Mesendoderm (in vitro differentiated cells): ENCODE measurements around the gene LKAAEAR1.
A peak's percentile ranks its signal among the peaks of the same experiment; 100 is the strongest.

Source experiments
- DNase-seq: peaks from one replicate; pipeline ENCODE4 v3.0.0; 2013
- H2AK5ac ChIP-seq: 2 replicates; pipeline ENCODE4 v1.6.1; 2013; ENCODE audit warnings: low read length, inconsistent platforms
- H2BK120ac ChIP-seq: 2 replicates; pipeline ENCODE4 v1.6.1; 2013; ENCODE audit warnings: low read depth, mild to moderate bottlenecking, low read length, moderate library complexity, mixed read lengths
- H2BK15ac ChIP-seq: replicated peaks from 2 replicates; pipeline ENCODE4 v1.6.1; 2013; ENCODE audit warnings: low read depth, mild to moderate bottlenecking, moderate library complexity
- H2BK5ac ChIP-seq: 2 replicates; pipeline ENCODE4 v1.6.1; 2013; ENCODE audit warnings: low read length, inconsistent platforms
- H3K18ac ChIP-seq: 2 replicates; pipeline ENCODE4 v1.6.1; 2013; ENCODE audit warnings: mild to moderate bottlenecking, low read length, mixed read lengths
- H3K23ac ChIP-seq: one replicate; pipeline ENCODE4 v1.6.1; 2013; ENCODE audit warnings: low read length
- H3K27ac ChIP-seq: 2 replicates; pipeline ENCODE4 v1.5.1; 2013; ENCODE audit warnings: low read depth, mild to moderate bottlenecking, inconsistent platforms, low read length, moderate library complexity
- H3K27me3 ChIP-seq: 2 replicates; pipeline ENCODE4 v1.6.1; 2013; ENCODE audit warnings: low read length, control low read depth, mild to moderate bottlenecking, inconsistent platforms; ENCODE audit not compliant: insufficient read depth, poor library complexity
- H3K36me3 ChIP-seq: 2 replicates; pipeline ENCODE4 v1.6.1; 2013; ENCODE audit warnings: low read length, inconsistent platforms; ENCODE audit not compliant: control insufficient read depth, insufficient read depth
- H3K4ac ChIP-seq: one replicate; pipeline ENCODE4 v1.6.1; 2013; ENCODE audit warnings: low read depth, mild to moderate bottlenecking, low read length, moderate library complexity
- H3K4me1 ChIP-seq: 2 replicates; pipeline ENCODE4 v1.6.1; 2013; ENCODE audit warnings: low read depth, low read length, inconsistent platforms; ENCODE audit not compliant: control insufficient read depth
- H3K4me2 ChIP-seq: 2 replicates; pipeline ENCODE4 v1.6.1; 2013; ENCODE audit warnings: low read length
- H3K4me3 ChIP-seq: 2 replicates; pipeline ENCODE4 v1.5.1; 2013; ENCODE audit warnings: mild to moderate bottlenecking, low read length
- H3K56ac ChIP-seq: one replicate; pipeline ENCODE4 v1.6.1; 2013; ENCODE audit warnings: low read length
- H3K79me1 ChIP-seq: 2 replicates; pipeline ENCODE4 v1.6.1; 2013; ENCODE audit warnings: low read length, inconsistent platforms
- H3K79me2 ChIP-seq: 2 replicates; pipeline ENCODE4 v1.6.1; 2013; ENCODE audit warnings: mild to moderate bottlenecking, low read length; ENCODE audit not compliant: control insufficient read depth, insufficient read depth
- H3K9ac ChIP-seq: 2 replicates; pipeline ENCODE4 v1.6.1; 2013; ENCODE audit warnings: low read length, inconsistent platforms
- H4K5ac ChIP-seq: one replicate; pipeline ENCODE4 v1.6.1; 2013; ENCODE audit warnings: low read length
- H4K8ac ChIP-seq: one replicate; pipeline ENCODE4 v1.6.1; 2013; ENCODE audit warnings: low read depth, mild to moderate bottlenecking, control low read depth, low read length, moderate library complexity
- WGBS: extraction: QIAGEN DNeasy Blood & Tissue Kit; methylation state at CpG from one replicate; pipeline ENCODE4 v1.1.7; 2013; ENCODE audit warnings: low lambda C conversion rate, missing lambda C conversion rate; ENCODE audit not compliant: insufficient coverage; ENCODE audit errors: extremely low coverage; 5-methylcytosine and 5-hydroxymethylcytosine counted together

The LKAAEAR1 gene

DNA sequence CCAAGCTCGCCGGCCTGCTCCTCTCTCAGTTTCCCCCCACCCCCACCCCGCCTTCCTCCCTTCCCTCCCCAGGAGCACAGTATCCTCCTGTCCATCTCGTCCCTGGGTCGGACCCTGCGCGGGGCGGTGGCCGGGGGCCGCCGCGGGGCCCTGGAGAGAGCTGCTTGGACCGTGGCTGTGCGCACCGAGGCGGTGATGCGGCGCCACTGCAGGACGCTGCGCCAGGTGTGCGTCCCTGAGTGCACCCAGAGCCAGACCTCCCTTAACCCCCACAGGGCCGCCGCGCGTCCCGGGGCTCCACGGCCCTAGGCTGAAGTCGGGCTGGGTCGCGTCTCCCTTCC lies 46.0 kb downstream of the LKAAEAR1 start:
- H2BK120ac ChIP-seq = no peak overlapping the region
- H3K4me2 ChIP-seq = peak overlapping the region; percentile 48
- H4K8ac ChIP-seq = no peak overlapping the region
- H3K4me1 ChIP-seq = peaks cover 2% of the 10 kb centered on the region
- H2AK5ac ChIP-seq = no peak overlapping the region
- no peaks in the 10 kb centered on the region for H3K79me1 ChIP-seq
- no CpG with 5 or more reads among the region's 30 CpGs for WGBS
- H3K4me3 ChIP-seq = no peak overlapping the region
- no peak for DNase-seq
- no peak overlapping the region for H3K27ac ChIP-seq
- peak overlapping the region; percentile 92 for H3K56ac ChIP-seq
- H3K36me3 ChIP-seq = peaks cover 2% of the 10 kb centered on the region
- H3K18ac ChIP-seq = no peak overlapping the region
- H3K27me3 ChIP-seq = peaks cover 10% of the 10 kb centered on the region
- H2BK5ac ChIP-seq = no peak overlapping the region
- H3K79me2 ChIP-seq = no peaks in the 10 kb centered on the region
- H3K23ac ChIP-seq = peak overlapping the region; percentile 45
- H3K9ac ChIP-seq = peak overlapping the region; percentile 69
- H4K5ac ChIP-seq = no peak overlapping the region
- H3K4ac ChIP-seq = no peak overlapping the region
- H2BK15ac ChIP-seq = no peak overlapping the region

DNA sequence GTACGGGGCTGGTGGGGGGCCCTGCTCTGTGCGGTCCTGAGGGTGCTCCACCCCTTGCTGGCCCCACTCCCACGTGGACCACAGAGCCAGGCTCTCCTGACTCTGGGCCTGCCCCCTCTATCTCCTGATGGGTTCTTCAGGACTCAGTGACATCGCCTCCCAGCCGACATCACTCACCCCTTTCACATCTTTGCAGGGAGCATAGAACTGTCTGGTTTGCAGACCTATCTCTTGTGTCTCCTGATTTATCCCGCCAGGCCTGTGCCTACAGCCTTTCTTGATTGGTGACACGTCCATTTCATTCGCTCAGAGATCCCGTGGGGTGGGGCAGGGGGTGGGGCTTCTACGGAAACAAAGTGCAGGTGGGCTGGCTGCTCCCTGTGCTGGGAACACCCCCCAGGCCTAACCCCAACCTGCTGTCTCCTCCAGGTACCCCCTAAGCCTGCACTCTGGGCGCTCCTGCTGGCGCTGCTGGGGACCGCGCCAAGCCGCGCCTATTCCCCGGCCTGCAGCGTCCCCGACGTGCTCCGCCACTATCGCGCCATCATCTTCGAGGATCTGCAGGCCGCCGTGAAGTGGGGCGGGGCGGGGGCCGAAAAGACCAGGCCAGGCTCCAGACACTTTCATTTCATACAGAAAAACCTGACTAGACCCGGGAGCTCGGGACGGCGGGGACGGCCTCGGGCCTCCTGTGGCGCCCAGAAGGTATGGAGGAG lies 46.5 kb downstream of the LKAAEAR1 start:
- H2AK5ac ChIP-seq = no peak overlapping the region
- H3K36me3 ChIP-seq = peaks cover 2% of the 10 kb centered on the region
- no CpG with 5 or more reads among the region's 36 CpGs for WGBS
- H2BK5ac ChIP-seq = no peak overlapping the region
- peak overlapping the region; percentile 40 for H3K4me2 ChIP-seq
- H3K23ac ChIP-seq = no peak overlapping the region
- H3K4me1 ChIP-seq = peaks cover 2% of the 10 kb centered on the region
- no peak overlapping the region for H3K27ac ChIP-seq
- H3K9ac ChIP-seq = no peak overlapping the region
- H3K4ac ChIP-seq = no peak overlapping the region
- peak; percentile 51 for DNase-seq
- H2BK15ac ChIP-seq = no peak overlapping the region
- H3K56ac ChIP-seq = no peak overlapping the region
- H3K18ac ChIP-seq = no peak overlapping the region
- H3K27me3 ChIP-seq = peaks cover 10% of the 10 kb centered on the region
- H3K4me3 ChIP-seq = no peak overlapping the region
- H3K79me2 ChIP-seq = no peaks in the 10 kb centered on the region
- H4K8ac ChIP-seq = no peak overlapping the region
- no peak overlapping the region for H4K5ac ChIP-seq
- H3K79me1 ChIP-seq = no peaks in the 10 kb centered on the region
- H2BK120ac ChIP-seq = no peak overlapping the region

GRCh38 chr20:64037199-64037497 lies 47.0 kb downstream of the LKAAEAR1 start:
- Histone ChIP-seq H2BK120ac (no peak overlapping the region), H3K4ac (no peak overlapping the region), H3K79me2 (no peaks in the 10 kb centered on the region), H3K36me3 (peaks cover 2% of the 10 kb centered on the region), H3K4me3 (no peak overlapping the region), H3K27me3 (peaks cover 7% of the 10 kb centered on the region), H3K18ac (no peak overlapping the region), H3K9ac (no peak overlapping the region), H3K27ac (no peak overlapping the region), H3K4me2 (no peak overlapping the region), H3K79me1 (no peaks in the 10 kb centered on the region), H2AK5ac (no peak overlapping the region), H2BK5ac (no peak overlapping the region), H3K4me1 (peaks cover 2% of the 10 kb centered on the region), H2BK15ac (no peak overlapping the region), H4K5ac (no peak overlapping the region), H3K56ac (no peak overlapping the region), H3K23ac (no peak overlapping the region), H4K8ac (no peak overlapping the region)
- WGBS = no CpG with 5 or more reads among the region's 3 CpGs
- DNase-seq = no peak

GRCh38 chr20:64036346-64037198 lies 47.6 kb downstream of the LKAAEAR1 start:
- Histone ChIP-seq H2BK120ac (no peak overlapping the region), H3K4me3 (no peak overlapping the region), H2AK5ac (no peak overlapping the region), H4K5ac (no peak overlapping the region), H3K27ac (no peak overlapping the region), H2BK5ac (no peak overlapping the region), H3K4me1 (peaks cover 2% of the 10 kb centered on the region), H3K9ac (no peak overlapping the region), H3K4ac (no peak overlapping the region), H2BK15ac (no peak overlapping the region), H3K79me2 (no peaks in the 10 kb centered on the region), H3K27me3 (peaks cover 4% of the 10 kb centered on the region), H3K4me2 (no peak overlapping the region), H3K18ac (no peak overlapping the region), H3K36me3 (peaks cover 4% of the 10 kb centered on the region), H3K56ac (peak overlapping the region; percentile 42), H4K8ac (no peak overlapping the region), H3K79me1 (no peaks in the 10 kb centered on the region), H3K23ac (no peak overlapping the region)
- WGBS = no CpG with 5 or more reads among the region's 17 CpGs
- DNase-seq = no peak

DNA sequence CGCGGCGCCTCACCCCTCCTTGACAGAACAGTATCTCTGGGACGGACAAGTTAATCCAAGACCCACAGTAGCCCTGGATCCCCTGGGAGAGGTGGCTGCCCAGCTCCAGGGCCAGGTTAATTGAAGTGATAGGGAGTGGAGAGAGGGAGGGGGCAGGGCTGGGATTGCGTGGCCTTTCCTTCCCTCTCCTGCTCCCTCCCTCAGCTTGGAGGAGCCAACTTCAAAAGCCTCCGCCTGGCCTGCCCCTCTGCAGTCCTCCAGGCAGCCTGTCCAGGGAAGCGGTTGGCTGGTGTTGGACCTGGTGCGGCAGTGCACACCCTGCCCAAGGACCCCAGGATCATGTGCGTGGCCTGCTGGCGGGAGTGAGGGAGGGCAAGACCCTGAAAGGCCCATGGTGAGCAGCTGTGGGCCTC lies 48.3 kb downstream of the LKAAEAR1 start, which contains the start of gene C20orf204:
Gene C20orf204, plus strand, starts transcription at position 250 of the 413 bp plus-strand sequence. Its CDS starts 142 bp downstream, at position 392.
- Histone ChIP-seq H3K4me3 (no peak within 1 kb of the TSS), H2AK5ac (no peak within 1 kb of the TSS), H3K79me1 (no peaks in the 10 kb centered on the region), H3K36me3 (peaks cover 4% of the 10 kb centered on the region), H3K4me2 (no peak within 1 kb of the TSS), H3K9ac (no peak within 1 kb of the TSS), H2BK5ac (no peak within 1 kb of the TSS), H3K56ac (peak within 1 kb of the TSS; percentile 42), H2BK15ac (no peak within 1 kb of the TSS), H3K27me3 (no peaks in the 10 kb centered on the region), H2BK120ac (no peak within 1 kb of the TSS), H3K4me1 (peaks cover 2% of the 10 kb centered on the region), H3K27ac (no peak within 1 kb of the TSS), H3K23ac (no peak within 1 kb of the TSS), H3K79me2 (no peaks in the 10 kb centered on the region), H4K8ac (no peak within 1 kb of the TSS), H4K5ac (no peak within 1 kb of the TSS), H3K4ac (no peak within 1 kb of the TSS), H3K18ac (no peak within 1 kb of the TSS)
- no CpG with 5 or more reads among the region's 10 CpGs for WGBS
- DNase-seq = peak; percentile 78
